AG04449 (cell line): Measurements from ENCODE around the gene TPP2.

Experiments
- CTCF ChIA-PET: fragments of 350-600 bp; formaldehyde crosslinking; extraction: SDS; loops from one replicate; lab custom pipeline; 2021; ENCODE audit warnings: antibody characterized with exemption; lab: Yijun Ruan, JAX
- POLR2A ChIA-PET: fragments of 400-600, 350-600 bp; formaldehyde crosslinking; extraction: SDS; loops from one replicate; lab custom pipeline; 2020; ENCODE audit warnings: antibody characterized with exemption, inconsistent platforms; lab: Yijun Ruan, JAX
- DNase-seq: peaks from one replicate; pipeline ENCODE4 v3.0.0-alpha.2; 2010; ENCODE audit warnings: low read depth, low spot score
- H3K4me3 ChIP-seq: 2 replicates; pipeline ENCODE4 v1.5.1; 2011; ENCODE audit warnings: low read depth, mild to moderate bottlenecking, control low read depth, low read length
- TF ChIP-seq, protein P1 (sequence below): IDR thresholded peaks from one replicate; pipeline ENCODE4 v1.5.1; 2011; ENCODE audit warnings: mild to moderate bottlenecking, moderate library complexity, low read length, control low read depth, inconsistent platforms; ENCODE audit not compliant: insufficient read depth; ENCODE audit errors: missing control alignments

Gene TPP2

DNA sequence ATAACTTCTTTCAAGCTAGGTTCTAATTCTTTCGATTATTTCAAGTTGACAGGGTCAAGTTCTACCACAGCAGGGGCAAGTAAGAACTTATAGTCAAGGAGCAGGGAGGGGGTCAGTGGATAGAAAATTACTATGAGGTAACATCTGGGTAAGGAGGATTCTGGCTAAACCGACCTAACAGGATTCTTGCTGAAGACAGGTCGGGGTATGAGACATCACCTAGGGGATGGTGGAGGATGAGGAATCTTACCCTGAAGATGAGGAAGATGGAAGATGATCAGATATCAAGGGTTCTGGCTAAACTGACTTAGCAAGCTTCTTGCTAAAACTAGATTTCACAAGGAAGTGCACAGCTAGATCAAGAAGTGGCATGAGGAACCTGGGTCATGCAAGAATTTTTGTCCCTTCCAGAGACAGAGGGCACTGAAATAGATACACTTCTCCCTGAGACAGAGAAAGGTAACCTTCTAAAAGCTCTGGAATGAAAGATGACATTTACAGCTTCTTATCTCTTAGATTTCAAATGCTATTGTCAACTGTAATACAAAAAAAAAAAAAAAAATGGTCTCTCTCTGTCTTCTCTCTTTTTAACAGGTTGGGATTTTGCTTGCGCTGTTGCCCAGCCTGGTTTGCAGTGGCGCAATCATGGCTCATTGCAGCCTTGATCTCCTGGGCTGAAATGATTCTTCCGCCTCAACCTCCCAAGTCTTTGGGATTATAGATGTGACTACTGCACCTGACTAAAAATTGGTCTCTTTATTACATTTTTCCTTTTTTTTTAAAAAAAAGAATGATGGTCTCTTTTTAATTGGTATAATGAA lies 107.7 kb downstream of the TPP2 start:
- CTCF ChIA-PET = interaction anchor here (2.9 to 3.0 kb wide), 2 partner anchors 20 to 112 kb away, joined by 8 to 14 read pairs; no protein-coding TSS in a partner anchor

DNA sequence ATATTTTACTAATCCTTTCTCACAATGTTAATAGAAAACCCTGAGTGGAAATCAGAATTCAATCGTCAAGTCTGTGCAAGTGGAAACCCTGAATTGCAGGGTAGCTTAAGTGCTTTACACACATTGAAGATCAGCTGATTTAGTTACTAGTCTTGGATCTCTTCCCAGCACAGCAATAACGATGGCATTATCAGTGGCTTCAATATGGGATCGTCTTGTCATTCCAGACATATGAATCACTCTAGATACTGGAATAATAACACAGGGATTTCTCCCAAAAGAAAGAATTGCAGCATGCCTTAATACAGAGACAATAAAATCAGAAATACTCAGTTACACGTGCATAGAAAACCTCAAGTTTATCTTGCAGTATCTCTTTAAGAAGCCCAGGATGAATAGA lies 110.7 kb downstream of the TPP2 start:
- no peak overlapping the region for H3K4me3 ChIP-seq
- POLR2A ChIA-PET = no interaction called here
- CTCF ChIA-PET = interaction anchor here (1.3 to 1.6 kb wide), 4 partner anchors 14 to 128 kb away, joined by 4 to 5 read pairs (median 4); no protein-coding TSS in a partner anchor
- peak; percentile 90 for DNase-seq
- TF ChIP-seq, protein P1, sequence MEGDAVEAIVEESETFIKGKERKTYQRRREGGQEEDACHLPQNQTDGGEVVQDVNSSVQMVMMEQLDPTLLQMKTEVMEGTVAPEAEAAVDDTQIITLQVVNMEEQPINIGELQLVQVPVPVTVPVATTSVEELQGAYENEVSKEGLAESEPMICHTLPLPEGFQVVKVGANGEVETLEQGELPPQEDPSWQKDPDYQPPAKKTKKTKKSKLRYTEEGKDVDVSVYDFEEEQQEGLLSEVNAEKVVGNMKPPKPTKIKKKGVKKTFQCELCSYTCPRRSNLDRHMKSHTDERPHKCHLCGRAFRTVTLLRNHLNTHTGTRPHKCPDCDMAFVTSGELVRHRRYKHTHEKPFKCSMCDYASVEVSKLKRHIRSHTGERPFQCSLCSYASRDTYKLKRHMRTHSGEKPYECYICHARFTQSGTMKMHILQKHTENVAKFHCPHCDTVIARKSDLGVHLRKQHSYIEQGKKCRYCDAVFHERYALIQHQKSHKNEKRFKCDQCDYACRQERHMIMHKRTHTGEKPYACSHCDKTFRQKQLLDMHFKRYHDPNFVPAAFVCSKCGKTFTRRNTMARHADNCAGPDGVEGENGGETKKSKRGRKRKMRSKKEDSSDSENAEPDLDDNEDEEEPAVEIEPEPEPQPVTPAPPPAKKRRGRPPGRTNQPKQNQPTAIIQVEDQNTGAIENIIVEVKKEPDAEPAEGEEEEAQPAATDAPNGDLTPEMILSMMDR = no peak

More for the DNA sequence above, 107.7 kb downstream of the TPP2 start:
- TF ChIP-seq, protein P1 = no peak
- no peak overlapping the region for H3K4me3 ChIP-seq
- DNase-seq = no peak
- POLR2A ChIA-PET = no interaction called here

DNA sequence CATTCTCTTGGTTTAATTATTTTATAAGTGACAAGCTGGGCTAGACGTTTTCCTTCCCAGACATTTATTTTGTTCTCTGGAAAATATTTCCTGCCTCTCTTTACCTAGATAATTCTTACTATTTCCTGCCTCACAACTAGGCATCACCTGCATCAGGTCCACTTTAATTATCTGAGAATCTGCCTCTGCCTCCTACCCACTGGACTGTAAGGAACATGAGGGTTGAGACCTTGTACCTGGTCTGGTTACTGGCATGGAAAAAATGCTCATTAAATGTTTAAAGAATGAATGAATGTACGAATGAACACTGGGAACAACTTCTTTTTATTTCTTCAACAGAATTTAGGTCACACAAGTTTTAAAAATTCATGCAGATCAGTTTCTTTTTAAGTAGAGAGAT lies 111.4 kb downstream of the TPP2 start:
- CTCF ChIA-PET = interaction anchor here (1.3 to 1.6 kb wide), 3 partner anchors 13 to 128 kb away, joined by 4 read pairs; no protein-coding TSS in a partner anchor
- H3K4me3 ChIP-seq = no peak overlapping the region
- no peak for DNase-seq
- POLR2A ChIA-PET = no interaction called here
- TF ChIP-seq, protein P1 = no peak

DNA sequence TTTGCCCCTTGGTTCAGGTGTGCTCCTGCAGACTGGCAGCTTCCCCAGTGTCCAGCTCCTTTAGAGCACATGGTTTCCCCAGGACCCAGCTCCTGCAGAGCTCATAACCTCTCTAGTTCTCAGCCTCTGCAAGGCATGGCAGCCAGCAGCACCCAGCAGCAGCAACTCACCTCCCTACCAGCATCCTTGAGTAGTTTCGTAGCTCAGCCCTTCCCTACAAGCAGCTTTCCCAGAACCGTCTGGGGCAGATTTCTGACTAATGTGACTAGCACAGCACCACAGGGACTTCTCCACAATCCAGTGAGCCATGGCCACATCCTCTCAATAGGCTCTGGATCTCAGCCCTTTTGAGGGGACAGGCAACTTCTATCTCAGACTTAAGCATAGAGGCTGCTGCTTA lies 112.2 kb downstream of the TPP2 start:
- ChIA-PET POLR2A (no interaction called here), CTCF (interaction anchor here (1.2 kb wide), 1 partner anchor 16 kb away, joined by 5 read pairs; no protein-coding TSS in a partner anchor)
- TF ChIP-seq, protein P1 = no peak
- no peak overlapping the region for H3K4me3 ChIP-seq
- DNase-seq = no peak

DNA sequence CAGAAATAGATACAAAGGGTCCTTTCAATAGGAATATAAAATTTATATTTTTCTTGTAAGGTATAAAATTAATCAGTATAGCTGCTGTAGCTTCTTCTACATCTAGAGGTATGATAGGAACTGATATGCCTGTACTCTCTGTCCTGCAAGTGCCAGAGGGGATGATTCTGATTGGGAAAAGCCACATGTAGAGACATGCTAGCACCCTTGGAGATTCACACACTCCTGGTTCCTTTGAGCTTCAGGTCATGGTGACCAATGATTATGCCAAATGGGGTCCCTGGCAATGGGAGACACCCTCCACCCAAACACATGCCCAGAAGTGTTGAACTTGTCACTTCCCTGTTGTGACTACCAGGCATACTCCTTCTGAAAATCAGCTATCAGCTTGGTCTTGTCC lies 112.8 kb downstream of the TPP2 start:
- DNase-seq = no peak
- CTCF ChIA-PET = interaction anchor here (1.2 kb wide), 1 partner anchor 16 kb away, joined by 5 read pairs; no protein-coding TSS in a partner anchor
- POLR2A ChIA-PET = no interaction called here
- no peak overlapping the region for H3K4me3 ChIP-seq
- TF ChIP-seq, protein P1 = no peak

DNA sequence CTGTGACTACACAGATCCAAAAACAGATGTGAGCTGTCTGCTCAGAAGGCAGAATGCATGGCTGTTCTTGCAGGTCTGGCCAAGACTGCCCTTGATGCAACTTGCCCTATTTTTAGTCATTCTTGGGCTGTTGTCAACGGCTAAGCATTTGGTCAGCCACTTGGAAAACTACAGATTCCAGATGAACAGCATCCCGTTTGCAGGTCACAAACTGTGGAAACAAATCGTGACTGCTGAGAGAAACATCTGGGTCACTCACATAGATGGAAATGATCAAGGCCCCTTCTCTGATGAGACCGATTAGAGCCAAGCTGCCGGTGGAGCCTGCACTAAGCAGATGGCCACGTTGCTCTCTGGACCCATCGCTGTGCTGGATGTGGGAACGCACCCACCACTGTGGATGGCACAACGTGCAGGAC lies 113.5 kb downstream of the TPP2 start:
- ChIA-PET CTCF (interaction anchor here (2.4 kb wide), 1 partner anchor 15 kb away, joined by 14 read pairs; no protein-coding TSS in a partner anchor), POLR2A (no interaction called here)
- no peak for DNase-seq
- no peak overlapping the region for H3K4me3 ChIP-seq
- TF ChIP-seq, protein P1 = no peak
